PC-9 (cell line): ENCODE results near the gene THUMPD3.

ENCODE experiments used
- CTCF ChIP-seq: fragments of 200-600 bp; sonication (generic); conservative IDR thresholded peaks from 2 replicates; pipeline ENCODE4 v1.6.1; 2017; ENCODE audit warnings: mixed run types, antibody characterized with exemption, mild to moderate bottlenecking, moderate library complexity
- EZH2 ChIP-seq: fragments of 200-600 bp; sonication (generic); IDR thresholded peaks from 2 replicates; pipeline ENCODE4 v1.8.0; 2017; ENCODE audit warnings: antibody characterized with exemption, low read depth

GRCh38 chr3:9322780-9323179 is 40.1 kb upstream of the THUMPD3 start:
- TF ChIP-seq CTCF (no peak), EZH2 (no peak)
